GM19455 (cell line): ENCODE data around the gene UBTD2.
"Not testable (repeated sequence)": the region's sequence is repeated elsewhere in the genome, so short reads cannot be mapped to it uniquely, and the experiment has no call there.

Experiments
- ATAC-seq: cut with Tn5 transposase; IDR thresholded peaks from one replicate; pipeline ENCODE4 v1.9.1; 2021; ENCODE audit not compliant: unreplicated experiment

Gene UBTD2

DNA sequence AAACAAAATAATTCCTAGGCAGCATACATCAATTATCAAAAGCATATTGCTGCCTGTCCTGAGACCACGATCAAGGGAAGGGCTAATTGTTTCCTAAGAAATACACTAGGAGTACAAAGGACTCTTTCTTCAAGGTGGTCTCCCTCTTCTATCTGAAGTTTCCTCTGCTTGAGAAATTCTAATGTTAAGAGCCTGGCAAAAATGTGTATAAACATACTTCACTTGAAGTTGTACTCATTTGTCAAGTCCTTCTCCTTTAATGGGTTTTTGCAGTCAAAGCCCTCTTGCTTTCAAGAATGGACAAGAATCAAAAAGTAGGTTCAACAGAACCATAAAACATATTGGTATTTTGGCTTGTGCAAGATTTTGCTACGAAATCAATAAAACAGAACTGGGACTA lies 31.1 kb downstream of the UBTD2 start:
- ATAC-seq: no peak

GRCh38 chr5:172251419-172251818 lies 32.1 kb downstream of the UBTD2 start:
- ATAC-seq: no peak

GRCh38 chr5:172248637-172249036 lies 34.9 kb downstream of the UBTD2 start:
- ATAC-seq: no peak

DNA sequence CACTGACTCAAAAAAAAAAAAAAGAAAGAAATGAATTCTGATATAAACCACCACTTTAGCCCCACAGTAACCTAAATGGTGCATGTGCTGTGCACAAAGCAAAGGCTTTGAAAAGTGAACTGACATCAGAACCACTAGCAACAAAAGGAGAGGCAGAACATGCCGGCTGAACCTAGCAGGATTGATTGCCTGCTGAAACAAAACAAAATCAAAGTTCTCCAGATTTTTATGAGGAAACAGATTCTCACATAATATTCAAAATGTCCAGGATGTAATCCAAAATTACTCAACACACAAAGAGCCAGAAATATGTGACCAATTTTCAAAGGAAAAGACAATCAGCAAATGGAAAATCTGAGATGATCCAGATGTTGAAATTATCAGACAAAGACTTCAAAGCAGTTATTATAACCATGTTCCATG lies 37.9 kb downstream of the UBTD2 start:
- ATAC-seq: no peak

DNA sequence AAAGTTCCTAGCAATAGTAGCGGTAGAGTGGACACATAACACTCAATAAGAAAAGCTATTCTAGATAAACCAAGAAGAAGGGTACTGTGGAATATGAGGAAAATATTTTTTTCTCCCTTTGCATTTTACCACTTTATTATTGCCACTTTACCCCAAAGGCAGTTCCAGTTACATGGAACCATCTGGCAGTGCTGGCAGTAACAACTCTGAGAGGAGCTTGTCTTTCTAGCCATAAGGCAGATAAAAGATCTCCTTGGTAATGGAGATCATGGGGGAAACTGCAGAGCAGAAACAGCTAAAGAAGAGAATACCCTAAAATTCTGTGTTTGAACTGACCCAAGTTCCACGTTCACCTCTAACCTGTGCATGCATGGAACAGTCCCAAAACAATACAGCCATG lies 38.5 kb downstream of the UBTD2 start:
- no peak for ATAC-seq

GRCh38 chr5:172243302-172243701 lies 40.3 kb downstream of the UBTD2 start:
- ATAC-seq: no peak

GRCh38 chr5:172238334-172238733 lies 45.2 kb downstream of the UBTD2 start:
- no peak for ATAC-seq

DNA sequence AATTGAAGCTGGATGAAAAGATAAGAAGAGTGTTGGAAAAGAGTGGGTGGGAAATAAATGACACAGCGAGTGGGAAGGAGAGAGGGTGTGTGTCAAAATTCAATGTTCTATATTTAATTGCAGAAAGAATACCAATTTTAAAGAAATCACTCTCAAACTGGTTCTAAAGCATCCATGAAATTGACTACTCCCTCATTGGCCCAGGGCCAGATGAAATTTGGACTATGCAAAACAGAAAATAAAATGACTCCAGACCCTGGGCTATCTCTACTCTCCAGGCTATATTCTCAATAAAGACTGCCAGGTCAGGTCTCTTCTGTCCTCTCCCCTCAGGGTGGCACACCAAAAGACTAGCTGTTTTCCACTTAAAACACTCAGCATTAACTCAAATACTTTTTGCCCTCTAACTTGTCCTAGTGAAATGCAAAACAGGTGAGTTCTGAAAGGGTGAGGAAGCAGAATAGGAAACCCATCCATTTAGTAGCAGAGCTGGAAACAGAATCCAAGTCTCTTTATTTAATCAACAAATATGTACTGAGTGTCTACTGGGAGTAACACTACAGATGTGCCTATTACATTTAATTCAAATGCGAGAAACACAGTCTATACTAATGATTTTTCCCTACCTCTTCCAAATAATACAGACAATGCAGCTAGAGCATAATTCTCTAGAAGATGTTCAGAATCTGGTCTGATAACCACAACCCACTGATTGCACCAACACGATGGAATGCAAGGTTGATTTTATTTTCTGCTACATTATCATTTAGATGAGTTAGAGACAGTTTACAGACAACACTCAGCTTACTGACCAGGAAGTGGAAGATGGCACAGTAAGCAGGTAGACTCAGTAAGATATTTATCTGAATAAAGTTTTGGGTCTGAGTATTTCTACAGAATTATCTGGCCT lies 47.5 kb downstream of the UBTD2 start:
- no peak for ATAC-seq

- ATAC-seq: peak; percentile 81
Observed at GRCh38 chr5:172235132-172235780, 48.3 kb downstream of the UBTD2 start.

DNA sequence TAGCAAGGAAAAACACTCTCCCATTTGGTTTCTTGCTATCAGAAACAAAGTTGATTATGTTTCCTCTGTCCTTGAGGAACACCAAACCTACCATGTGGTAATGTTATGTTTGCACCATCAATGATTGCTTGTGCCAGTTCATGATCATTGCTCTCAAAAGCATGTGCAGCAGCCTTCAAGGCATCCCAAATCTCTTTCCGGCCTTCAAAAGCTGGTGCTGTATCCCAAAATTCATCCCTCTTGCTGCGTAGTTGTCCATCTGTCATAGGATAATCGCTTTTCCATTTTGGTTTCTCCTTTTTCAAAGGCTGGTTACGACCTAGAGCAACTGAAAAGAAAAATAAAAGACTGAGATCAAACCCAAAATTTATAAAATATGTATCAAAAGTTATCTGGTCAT lies 49.5 kb downstream of the UBTD2 start:
- ATAC-seq: no peak

- ATAC-seq: no peak
Observed at GRCh38 chr5:172229904-172230303, 53.7 kb downstream of the UBTD2 start.

DNA sequence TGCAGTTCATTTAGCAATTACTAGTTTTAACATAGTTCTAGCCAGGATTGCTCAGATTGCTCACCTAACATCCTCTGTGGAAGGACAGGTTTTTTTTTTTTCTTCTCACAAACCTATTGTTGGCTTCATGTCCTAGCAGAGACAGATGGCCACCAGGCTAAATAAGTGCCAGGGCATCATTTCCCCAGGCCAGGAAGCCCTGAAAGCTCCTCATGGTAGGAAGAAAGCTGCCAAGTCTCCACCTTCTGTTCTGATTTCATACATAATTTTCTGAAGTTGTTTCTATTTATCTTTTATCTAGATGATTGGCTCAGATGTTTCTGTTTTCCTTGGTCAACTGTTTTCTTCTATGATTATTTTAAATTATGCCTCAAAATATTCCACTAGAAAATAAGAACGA lies 58.6 kb downstream of the UBTD2 start:
- no peak for ATAC-seq

DNA sequence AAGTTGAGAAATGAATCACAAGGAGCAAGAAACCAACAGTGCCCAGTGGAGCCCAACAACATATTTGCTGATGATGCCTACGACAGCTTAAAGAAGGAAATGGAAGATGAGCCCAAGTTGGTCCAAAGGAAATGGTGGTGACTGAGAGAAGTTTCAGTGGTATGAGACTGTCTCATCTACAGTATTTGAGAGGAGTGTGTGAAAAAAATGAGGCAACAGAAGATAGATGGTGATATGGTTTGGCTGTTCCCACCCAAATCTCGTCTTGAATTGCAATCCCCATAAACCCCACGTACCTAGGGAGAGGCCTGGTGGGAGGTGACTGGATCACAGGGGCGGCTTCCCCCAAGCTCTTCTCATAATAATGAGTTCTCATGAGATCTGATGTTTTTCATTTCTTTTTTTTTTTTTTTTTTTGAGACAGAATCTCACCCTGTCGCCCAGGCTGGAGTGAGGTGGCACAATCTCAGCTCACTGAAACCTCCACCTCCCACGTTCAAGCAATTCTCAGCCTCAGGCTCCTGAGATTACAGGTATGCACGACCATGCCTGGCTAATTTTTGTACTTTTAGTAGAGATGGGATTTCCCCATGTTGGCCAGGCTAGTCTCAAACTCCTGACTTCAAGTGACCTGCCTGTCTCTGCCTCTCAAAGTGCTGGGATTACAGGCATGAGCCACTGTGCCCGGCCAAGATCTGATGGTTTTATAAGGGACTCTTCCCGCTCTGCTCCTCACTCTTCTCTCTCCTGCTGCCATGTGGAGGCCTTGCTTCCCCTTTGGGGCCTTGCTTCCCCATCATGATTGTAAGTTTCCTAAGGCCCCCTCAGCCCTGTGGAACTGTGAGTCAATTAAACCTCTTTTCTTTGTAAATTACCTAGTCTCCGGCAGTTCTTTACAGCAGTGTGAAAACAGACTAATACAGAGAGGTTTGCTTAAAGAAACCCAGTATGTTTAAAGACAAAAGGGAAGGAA lies 59.4 kb downstream of the UBTD2 start:
- ATAC-seq: peak; percentile 80

- ATAC-seq: no peak
Observed at GRCh38 chr5:172219296-172219695, 64.3 kb downstream of the UBTD2 start.

- ATAC-seq: no peak
Observed at GRCh38 chr5:172216345-172216744, 67.2 kb downstream of the UBTD2 start.

DNA sequence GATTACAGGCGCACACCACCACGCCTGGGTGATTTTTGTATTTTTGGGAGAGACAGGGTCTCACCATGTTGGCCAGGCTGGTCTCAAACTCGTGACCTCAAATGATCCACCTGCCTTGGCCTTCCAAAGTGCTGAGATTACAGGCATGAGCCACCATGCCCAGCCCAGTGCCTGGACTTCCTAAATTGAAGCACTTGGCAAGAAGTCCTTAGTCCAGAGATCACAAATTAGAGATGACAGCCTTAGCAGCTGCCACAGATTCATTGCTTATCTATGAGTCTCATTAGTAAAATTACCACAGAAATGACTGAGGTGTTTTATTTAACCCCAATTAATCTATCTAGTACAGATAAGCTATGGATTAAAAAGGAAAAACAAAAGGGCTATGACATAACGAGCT lies 70.4 kb downstream of the UBTD2 start:
- ATAC-seq: no peak

- no peak for ATAC-seq
Observed at GRCh38 chr5:172211676-172212075, 71.9 kb downstream of the UBTD2 start.

DNA sequence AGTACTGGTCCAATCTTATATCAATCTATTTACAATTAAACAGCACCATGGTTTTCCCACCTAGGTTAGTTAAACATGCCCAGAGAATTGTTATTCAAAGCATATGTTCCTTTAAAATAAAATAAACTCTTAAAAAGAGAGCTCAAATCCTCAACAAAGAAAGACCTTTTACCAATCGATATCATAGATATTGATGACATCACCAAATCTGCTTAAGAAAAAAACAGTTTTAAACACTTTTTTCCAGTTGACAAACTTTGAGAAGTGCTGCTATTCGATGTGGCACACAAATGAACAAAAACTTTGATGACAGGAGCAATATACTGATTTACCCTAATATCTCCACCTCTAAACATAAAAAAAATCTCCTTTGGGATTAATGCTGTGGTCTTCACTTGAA lies 73.8 kb downstream of the UBTD2 start:
- ATAC-seq: no peak

DNA sequence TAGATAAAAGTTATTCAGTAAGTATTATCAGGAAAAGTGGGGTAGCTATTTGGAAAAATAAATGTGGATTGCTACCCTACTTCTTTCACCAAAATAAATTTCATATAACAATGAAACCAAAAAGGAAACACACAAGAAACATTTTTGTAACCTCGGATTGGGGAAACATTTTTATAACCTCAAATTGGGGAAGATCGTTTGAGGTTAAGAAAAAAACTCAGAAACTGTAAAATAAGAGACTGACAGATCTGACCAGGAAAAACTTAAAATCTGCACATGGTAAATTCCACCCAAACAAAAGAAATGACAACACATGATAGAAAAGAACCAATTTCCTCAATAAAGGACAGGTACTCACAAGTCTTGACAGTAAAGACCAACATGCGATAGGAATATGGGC lies 76.1 kb downstream of the UBTD2 start:
- no peak for ATAC-seq

DNA sequence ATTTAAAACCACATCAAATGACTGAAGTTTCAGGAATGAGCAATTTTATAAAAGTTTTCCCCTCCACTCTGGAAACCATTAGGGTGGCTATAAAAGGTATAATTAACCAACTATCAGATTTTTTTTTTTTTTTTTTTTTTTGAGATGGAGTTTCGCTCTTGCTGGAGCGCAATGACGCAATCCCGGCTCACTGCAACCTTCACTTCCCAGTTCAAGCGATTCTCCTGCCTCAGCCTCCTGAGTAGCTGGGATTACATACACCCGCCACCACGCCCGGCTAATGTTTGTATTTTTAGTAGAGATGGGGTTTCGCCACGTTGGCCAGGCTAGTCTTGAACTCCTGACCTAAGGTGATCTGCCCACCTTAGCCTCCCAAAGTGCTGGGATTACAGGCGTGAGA lies 77.6 kb downstream of the UBTD2 start:
- not testable (repeated sequence) for ATAC-seq

- ATAC-seq: no peak
Observed at GRCh38 chr5:172200476-172200875, 83.1 kb downstream of the UBTD2 start.
